ENCODE data around the gene TXK. TPM values are rescaled to one million over a fixed set of nuclear protein-coding genes. Genes with fewer than 3 reads are reported as not detected.

Gene TXK
- total RNA-seq, 1 experiment from 2014 or later = 0.39 TPM

GRCh38 chr4:48102303-48102702 is 31.7 kb downstream of the TXK start:
- Histone ChIP-seq H2BK15ac (ENCODE audit: low read depth, low read length) (no peak overlapping the region), H3K9me3 (ENCODE audit: control insufficient read depth, low read depth, low read length) (no peaks in the 10 kb centered on the region), H4K20me1 (ENCODE audit: control insufficient read depth, insufficient read depth, insufficient read length) (no peaks in the 10 kb centered on the region), H3K27me3 (ENCODE audit: insufficient read depth, low read length) (no peaks in the 10 kb centered on the region), H3K23ac (ENCODE audit: insufficient read length, low read depth, low read length) (no peak overlapping the region), H2AFZ (ENCODE audit: low read length) (no peak overlapping the region), H2BK12ac (ENCODE audit: insufficient read length, low read depth, low read length) (no peak overlapping the region), H3K23me2 (ENCODE audit: insufficient read length, low read depth, low read length, poor library complexity, severe bottlenecking) (no peaks in the 10 kb centered on the region), H2BK120ac (ENCODE audit: low read depth, low read length, poor library complexity, severe bottlenecking) (no peak overlapping the region), H3K27ac (ENCODE audit: insufficient read length, low read depth, low read length) (no peak overlapping the region), H4K8ac (replicated peaks; ENCODE audit: insufficient read length, low read depth, low read length) (no peak overlapping the region), H3T11ph (ENCODE audit: low read length) (no peak overlapping the region), H4K91ac (ENCODE audit: insufficient read length, low read depth, low read length) (no peak overlapping the region), H3K18ac (ENCODE audit: insufficient read length, low read depth, low read length) (no peak overlapping the region), H3K14ac (ENCODE audit: insufficient read depth, low read length) (no peak overlapping the region), H3K56ac (ENCODE audit: insufficient read length, low read depth, low read length) (no peak overlapping the region), H4K5ac (ENCODE audit: insufficient read length, low read depth, low read length) (no peak overlapping the region), H3K9ac (ENCODE audit: extremely low read depth, insufficient read length, low read length) (no peak overlapping the region), H3K79me1 (ENCODE audit: insufficient read depth, low read depth, low read length, poor library complexity, severe bottlenecking) (no peaks in the 10 kb centered on the region), H3K79me2 (ENCODE audit: insufficient read depth, low read length) (no peaks in the 10 kb centered on the region), H2BK20ac (ENCODE audit: low read depth, low read length, poor library complexity, severe bottlenecking) (no peak overlapping the region), H3K4me2 (ENCODE audit: insufficient read depth, insufficient read length, low read length) (no peak overlapping the region), H3K4ac (ENCODE audit: low read depth, low read length) (no peak overlapping the region), H2AK5ac (ENCODE audit: insufficient read length, low read length) (no peak overlapping the region), H2BK5ac (ENCODE audit: insufficient read length, low read length) (no peak overlapping the region), H3K4me1 (ENCODE audit: insufficient read depth, low read length) (no peaks in the 10 kb centered on the region)
- peak; percentile 49; the same call in 2 of the 3 replicates for TF ChIP-seq CTCF (conservative IDR thresholded peaks at IDR 0.05)
- Mint-ChIP-seq H3K4me3 (no peak overlapping the region), H3K9me3 (no peaks in the 10 kb centered on the region), H3K27ac (no peak overlapping the region), H3K27me3 (ENCODE audit: low read depth) (no peaks in the 10 kb centered on the region), H3K4me1 (0 out of 4 replicates have a peak, but pooled peaks cover 0 to 2% of the 10 kb centered on the region in 2 experiments), H3K36me3 (ENCODE audit: insufficient read depth in 1 of 3, low read depth in 3 of 3) (no peaks in the 10 kb centered on the region)
- WGBS (ENCODE audit: extremely low coverage, insufficient read length, low lambda C conversion rate) = no CpG with 5 or more reads among the region's 3 CpGs
- no peak for DNase-seq

Data from H9 (cell line).